Measurements from ENCODE around the gene GNG7.
A peak's percentile ranks its signal among the peaks of the same experiment; 100 is the strongest.
"Not testable (repeated sequence)": the region's sequence is repeated elsewhere in the genome, so short reads cannot be mapped to it uniquely, and the experiment has no call there.

The GNG7 gene

DNA sequence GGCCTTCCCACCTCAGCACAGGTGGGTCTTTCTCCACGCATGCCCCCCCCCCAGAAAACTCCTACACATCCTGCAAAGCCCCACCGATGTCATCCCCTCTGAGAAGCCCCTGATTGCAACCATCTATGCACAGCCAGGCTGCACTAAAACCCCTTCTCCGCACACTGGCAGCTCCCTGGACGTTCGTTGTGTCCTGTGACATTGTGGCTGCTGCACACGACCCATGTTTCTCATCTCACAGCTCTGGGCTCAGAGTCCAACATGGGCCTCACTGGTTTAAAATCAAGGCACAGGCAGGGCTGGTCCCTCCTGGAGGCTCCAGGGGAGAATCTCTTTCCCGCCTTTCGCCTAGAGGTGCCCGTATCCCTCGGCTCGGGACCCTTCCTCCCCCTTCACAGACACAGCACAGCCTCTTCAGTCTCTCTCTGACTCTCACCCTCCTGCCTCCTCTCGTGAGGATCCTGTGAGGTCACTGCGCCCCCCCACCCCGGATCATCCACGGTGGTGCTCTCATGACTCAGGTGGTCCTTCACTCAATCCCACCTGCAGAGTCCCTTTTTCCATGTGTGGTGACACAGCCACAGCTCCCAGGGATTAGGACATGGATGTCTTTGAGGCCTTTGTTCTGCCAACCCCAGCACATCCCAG lies 155.3 kb downstream of the GNG7 start:
- DNase-seq: no peak

DNA sequence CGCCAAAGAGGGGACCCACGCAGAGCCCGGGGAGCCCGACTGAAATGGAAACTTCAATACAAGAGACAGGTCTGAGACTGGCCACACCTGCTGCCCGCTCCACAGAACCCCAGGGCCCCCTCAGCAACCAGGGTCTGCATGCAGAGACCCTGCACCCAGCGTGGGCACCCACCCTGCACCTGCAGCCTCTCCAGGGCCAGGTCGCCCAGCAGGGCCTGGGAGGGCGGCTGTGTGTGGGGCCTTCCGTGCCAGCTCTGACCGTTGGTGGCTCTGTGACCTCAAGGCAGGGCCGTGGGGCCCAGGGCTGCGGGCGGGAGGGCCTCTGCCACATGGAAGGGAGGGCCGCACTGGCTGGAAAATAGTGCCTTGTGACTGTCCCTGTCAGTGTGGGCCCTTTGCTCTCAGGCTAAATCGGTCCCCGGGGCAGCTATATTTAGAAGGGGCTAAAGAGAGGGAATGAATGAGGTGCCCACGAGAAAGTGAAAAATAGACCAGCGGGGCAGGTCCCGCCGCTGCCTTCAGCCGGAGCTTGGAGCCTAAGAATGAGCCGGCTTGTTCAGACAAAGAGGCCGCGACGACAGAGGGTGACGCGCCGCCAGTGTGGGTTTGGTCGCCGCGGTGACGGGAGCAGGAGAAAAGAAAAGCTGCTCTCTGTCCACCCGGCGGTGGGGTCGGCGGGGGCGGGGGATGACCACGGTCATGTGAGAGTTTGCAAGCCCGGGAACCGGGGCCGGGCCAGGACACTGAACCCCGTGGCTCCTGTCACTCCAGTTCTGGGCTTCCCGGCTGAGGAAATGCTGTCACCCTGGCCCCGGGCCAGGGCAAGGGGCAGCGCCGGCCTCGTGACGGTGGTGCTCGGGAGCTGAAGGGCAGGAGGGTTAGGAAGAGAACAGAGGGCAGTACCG lies 156.1 kb downstream of the GNG7 start:
- no peak for DNase-seq

DNA sequence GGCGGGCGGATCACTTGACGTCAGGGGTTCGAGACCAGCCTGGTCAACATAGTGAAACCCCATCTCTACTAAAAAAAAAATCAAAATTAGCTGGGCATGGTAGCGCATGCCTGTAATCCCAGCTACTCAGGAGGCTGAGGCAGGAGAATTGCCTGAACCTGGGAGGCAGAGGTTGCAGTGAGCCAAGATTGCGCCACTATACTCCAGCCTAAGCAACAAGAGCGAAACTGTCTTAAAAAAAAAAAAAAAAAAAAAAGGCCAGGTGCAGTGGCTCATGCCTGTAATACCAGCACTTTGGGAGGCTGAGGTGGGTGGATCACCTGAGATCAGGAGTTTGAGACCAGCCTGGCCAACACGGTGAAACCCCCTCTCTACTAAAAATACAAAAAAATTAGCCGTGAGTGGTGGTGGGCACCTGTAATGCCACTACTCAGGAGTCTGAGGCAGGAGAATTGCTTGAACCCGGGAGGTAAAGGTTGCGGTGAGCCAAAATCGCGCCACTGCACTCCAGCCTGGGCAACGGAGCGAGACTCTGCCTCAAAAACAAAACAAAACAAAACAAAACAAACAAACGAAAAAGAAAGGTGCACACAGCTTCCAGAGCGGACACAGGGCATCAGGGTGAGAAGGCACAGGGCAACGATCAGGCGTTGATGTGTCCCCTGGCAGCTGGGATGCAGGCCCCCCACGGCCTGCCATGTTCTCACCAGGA lies 156.9 kb downstream of the GNG7 start:
- not testable (repeated sequence) for DNase-seq

DNA sequence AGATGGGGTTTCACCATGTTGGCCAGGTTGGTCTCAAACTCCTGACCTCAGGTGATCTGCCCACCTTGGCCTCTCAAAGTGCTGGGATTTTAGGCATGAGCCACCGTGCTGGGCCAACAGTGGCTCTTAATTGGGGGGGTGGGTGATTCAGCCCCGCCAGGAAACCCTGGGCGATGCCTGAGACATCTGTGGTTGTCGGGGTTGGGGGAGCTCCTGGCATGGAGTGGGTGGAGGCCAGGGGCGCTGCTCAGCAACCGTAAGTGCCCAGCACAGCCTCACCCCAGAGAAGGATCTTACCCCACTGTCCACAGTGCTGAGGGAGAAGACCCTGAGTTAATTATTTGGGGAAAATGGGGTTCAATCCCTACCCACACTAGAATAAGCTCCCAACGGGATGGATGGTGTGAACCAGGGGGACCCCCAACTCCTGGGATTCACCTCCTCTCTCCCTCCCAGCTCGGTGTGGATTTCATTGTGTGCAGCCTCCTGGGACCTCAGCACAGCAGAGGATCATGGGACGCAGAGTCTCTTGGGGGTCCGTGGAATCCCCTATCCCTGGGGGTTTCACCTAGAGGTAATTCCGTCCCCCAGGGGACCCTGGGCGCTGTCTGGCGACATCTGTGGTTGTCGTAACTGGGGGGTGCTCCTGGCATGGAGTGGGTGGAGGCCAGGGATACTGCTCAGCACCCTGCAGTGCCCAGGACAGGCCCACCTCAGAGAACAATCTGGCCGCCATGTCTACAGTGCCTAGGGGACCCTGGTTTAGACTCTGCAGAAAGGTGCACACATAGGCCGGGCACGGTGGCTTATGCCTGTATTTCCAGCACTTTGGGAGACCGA lies 157.7 kb downstream of the GNG7 start:
- DNase-seq: no peak

DNA sequence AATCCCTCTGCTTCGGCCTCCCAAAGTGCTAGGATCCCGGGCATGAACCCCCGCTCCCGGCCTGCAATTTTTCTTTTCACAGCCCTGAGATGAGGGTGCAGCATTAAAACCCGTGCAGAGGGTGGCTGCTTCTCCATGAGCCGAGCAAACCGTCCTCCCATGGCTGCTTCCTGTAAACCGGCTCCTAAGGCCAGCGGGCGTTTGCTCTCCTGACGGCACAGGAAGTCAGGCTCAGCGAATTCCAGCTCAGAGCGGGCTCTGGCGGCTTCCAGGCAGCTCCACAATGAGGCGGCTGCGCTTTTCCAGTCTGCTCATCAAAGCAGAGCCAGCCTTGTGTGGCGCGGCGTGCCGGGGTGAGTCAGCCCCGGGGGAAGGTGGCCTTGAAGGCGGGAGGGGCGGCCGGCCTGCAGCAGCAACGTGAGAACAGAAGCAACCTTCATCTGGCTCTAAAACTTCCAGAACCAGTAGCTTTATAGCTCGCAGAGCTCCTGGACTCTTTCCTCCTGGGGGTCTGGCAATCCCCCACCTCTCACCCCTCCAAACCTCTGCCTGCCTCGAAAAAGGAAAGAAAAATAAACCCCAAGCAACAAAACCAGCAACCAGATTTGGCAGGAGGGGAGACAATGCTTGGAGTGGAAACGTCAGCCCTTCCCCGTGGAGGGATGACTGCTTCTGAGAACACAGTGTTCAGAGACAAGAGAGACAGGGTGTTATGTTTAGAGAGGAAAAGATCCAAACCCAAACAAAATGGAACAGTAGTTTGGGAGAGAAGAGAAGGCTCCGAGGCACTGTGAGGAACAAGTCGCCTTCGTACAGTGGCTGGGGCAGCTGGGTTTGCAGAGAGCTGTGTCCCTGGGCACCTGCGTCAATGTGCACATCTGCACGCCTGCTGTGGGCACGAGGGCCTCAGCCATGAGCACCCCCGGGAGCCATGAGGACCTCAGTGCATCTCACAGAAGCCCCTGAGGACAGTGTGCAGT lies 158.7 kb downstream of the GNG7 start:
- DNase-seq: peak; percentile 57

- DNase-seq: not testable (repeated sequence)
Observed at GRCh38 chr19:2543072-2543462, 159.4 kb downstream of the GNG7 start.

DNA sequence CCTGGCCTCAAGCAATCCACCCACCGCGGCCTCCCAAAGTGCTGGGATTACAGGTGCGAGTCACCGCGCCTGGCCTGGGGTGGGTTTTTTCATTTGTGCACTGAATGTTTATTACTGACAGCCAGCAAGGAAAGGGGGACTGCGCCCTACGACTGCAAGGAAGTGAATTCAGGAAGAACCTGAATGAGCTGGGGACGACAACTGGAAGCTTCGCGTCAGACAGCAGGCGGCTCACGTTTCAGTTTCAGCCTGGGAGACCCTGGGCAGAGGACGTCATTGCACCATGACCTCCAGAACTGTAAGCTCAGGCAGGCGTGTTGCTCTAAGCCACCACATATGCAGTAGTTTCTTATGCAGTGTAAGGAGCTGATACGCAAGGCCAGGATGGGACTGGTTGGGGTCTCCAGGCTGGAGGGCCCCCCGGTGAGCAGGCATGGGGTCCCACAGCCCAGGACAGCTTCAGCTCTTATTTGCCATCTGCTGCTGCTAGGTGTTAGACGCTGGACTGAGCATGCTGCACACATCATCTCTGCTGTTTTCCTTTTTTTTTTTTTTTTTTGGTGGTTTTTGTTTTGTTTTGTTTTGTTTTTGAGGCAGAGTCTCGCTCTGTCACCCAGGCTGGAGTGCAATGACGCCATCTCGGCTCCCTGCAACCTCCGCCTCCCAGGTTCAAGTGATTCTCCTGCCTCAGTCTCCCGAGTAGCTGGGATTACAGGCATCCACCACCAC lies 160.0 kb downstream of the GNG7 start:
- no peak for DNase-seq

- no peak for DNase-seq
Observed at GRCh38 chr19:2540646-2541454, 161.6 kb downstream of the GNG7 start.

- DNase-seq: no peak
Observed at GRCh38 chr19:2540251-2540645, 162.2 kb downstream of the GNG7 start.

- DNase-seq: no peak
Observed at GRCh38 chr19:2538096-2538757, 164.3 kb downstream of the GNG7 start.

- DNase-seq: not testable (repeated sequence)
Observed at GRCh38 chr19:2537584-2537983, 164.9 kb downstream of the GNG7 start.

DNA sequence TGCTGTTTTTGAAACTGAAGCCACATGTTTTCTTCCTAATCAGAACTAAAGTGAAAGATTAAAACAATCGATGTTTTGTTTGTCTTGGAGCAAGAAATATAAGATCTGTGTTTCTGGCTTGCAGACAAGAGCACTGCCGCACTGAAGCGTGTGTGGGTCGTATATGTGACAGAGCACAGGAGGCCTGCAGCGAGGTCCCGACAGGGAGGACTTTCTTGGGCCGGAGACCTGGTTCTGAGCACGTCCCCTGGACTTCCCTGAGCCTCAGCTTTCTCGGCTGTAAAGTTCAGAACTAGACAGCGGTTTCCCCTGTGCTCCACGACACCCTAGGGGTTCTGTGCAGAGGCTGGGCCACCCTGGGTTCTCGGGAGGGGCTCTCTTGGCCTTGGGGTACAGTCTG lies 166.0 kb downstream of the GNG7 start:
- DNase-seq: no peak

- DNase-seq: no peak
Observed at GRCh38 chr19:2534423-2535013, 168.0 kb downstream of the GNG7 start.

GRCh38 chr19:2533686-2534422 lies 168.6 kb downstream of the GNG7 start:
- DNase-seq: no peak

DNA sequence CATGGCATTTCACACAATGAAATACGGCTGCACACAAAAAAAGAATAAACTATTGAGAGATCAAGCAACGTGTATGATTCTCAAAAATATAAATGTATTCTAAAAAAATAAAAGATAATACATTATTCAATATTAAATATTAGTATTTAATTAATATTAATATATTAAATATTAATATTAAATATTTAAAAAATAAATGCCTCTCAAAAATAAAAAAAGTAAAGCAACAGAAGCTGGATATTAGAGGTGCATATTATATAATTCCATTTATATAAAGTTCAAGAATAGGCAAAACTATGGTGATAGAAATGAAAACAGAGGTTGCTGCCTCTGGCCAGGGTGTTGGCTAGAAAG lies 169.4 kb downstream of the GNG7 start:
- DNase-seq: no peak

GRCh38 chr19:2532252-2533071 lies 170.0 kb downstream of the GNG7 start:
- DNase-seq: peak; percentile 16

DNA sequence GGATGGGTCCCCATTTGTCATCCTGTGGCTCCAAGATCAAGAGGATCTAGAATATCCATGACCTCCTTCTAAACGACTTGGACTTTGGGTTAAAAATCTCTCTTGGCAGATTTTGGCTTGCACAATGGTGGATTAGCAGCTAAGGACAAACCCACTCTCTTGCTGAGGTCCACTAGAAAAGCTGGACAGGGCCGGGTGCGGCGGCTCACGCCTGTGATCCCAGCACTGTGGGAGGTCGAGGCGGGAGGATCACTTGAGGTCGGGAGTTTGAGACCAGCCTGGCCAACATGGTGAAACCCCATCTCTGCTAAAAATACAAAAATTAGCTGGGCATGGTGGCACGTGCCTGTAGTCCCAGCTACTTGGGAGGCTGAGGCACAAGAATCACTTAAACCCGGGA lies 172.6 kb downstream of the GNG7 start:
- DNase-seq: not testable (repeated sequence)
